PC-9 (cell line): ENCODE data around the gene IRS2.

ENCODE experiments used
- CTCF ChIP-seq: fragments of 200-600 bp; sonication (generic); conservative IDR thresholded peaks from 2 replicates; pipeline ENCODE4 v1.6.1; 2017; ENCODE audit warnings: mixed run types, antibody characterized with exemption, mild to moderate bottlenecking, moderate library complexity
- EZH2 ChIP-seq: fragments of 200-600 bp; sonication (generic); IDR thresholded peaks from 2 replicates; pipeline ENCODE4 v1.8.0; 2017; ENCODE audit warnings: antibody characterized with exemption, low read depth

GRCh38 chr13:109755551-109755950 lies 30.8 kb downstream of the IRS2 start:
- TF ChIP-seq CTCF: no peak
- no peak for TF ChIP-seq EZH2
